Epithelial cell of esophagus (primary cell): ENCODE results near the gene CSNK2A2.

Experiments
- DNase-seq: peaks from one replicate; pipeline ENCODE4 v3.0.0; 2010; ENCODE audit warnings: low read depth
- H3K4me3 ChIP-seq: 2 replicates; pipeline ENCODE4 v1.5.1; 2011; ENCODE audit warnings: mild to moderate bottlenecking, low read length, control low read depth
- TF ChIP-seq, protein P1 (sequence below): IDR thresholded peaks from 2 replicates; pipeline ENCODE4 v1.5.1; 2011; ENCODE audit warnings: low read depth, mild to moderate bottlenecking, low read length, control low read depth, inconsistent platforms; ENCODE audit not compliant: insufficient read depth; ENCODE audit errors: missing control alignments

Gene CSNK2A2

DNA sequence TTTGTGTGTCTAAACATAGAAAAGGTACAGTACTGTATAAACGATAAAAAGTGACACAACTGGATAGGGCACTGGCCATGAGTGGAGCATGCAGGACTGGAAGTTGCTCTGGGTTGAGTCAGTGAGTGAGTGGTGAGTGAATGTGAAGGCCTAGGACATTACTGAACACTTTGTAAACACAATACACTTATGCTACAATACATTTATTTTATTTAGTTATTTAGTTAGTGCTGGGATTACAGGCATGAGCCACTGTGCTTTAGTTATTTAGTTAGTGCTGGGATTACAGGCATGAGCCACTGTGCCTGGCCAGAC lies 73.3 kb downstream of the CSNK2A2 start:
- H3K4me3 ChIP-seq = no peak overlapping the region
- TF ChIP-seq, protein P1, sequence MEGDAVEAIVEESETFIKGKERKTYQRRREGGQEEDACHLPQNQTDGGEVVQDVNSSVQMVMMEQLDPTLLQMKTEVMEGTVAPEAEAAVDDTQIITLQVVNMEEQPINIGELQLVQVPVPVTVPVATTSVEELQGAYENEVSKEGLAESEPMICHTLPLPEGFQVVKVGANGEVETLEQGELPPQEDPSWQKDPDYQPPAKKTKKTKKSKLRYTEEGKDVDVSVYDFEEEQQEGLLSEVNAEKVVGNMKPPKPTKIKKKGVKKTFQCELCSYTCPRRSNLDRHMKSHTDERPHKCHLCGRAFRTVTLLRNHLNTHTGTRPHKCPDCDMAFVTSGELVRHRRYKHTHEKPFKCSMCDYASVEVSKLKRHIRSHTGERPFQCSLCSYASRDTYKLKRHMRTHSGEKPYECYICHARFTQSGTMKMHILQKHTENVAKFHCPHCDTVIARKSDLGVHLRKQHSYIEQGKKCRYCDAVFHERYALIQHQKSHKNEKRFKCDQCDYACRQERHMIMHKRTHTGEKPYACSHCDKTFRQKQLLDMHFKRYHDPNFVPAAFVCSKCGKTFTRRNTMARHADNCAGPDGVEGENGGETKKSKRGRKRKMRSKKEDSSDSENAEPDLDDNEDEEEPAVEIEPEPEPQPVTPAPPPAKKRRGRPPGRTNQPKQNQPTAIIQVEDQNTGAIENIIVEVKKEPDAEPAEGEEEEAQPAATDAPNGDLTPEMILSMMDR = no peak
- peak; percentile 76 for DNase-seq

GRCh38 chr16:58123896-58124600 lies 73.9 kb downstream of the CSNK2A2 start:
- no peak for DNase-seq
- TF ChIP-seq, protein P1 = no peak
- no peak overlapping the region for H3K4me3 ChIP-seq

DNA sequence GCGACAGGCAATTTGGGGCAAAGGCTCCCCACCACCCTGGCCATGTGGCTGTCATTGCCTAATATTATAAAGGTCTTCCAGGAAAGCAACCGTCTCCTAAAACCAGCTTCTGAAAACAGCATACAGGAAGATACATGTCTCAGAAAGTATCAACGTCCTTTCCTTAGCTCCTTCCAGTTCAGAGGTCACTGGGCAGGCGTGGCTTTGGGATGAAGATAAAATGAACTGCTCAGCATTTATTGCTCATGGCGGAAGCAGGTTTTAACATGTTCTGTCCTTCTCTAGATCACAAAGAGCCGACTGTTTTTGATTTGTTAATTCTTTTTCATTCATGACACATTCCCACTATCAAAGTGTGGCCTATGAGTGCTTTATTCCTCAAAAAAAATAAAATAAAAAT lies 76.8 kb downstream of the CSNK2A2 start:
- no peak overlapping the region for H3K4me3 ChIP-seq
- TF ChIP-seq, protein P1 = no peak
- DNase-seq = peak; percentile 80

- no peak for DNase-seq
- H3K4me3 ChIP-seq = no peak overlapping the region
- TF ChIP-seq, protein P1 = no peak
These were observed 77.7 kb downstream of the CSNK2A2 start for GRCh38 chr16:58120234-58120633.

- H3K4me3 ChIP-seq = no peak overlapping the region
- no peak for DNase-seq
- TF ChIP-seq, protein P1 = no peak
These were observed 78.4 kb downstream of the CSNK2A2 start for GRCh38 chr16:58119509-58119845.

GRCh38 chr16:58118801-58119508 lies 79.0 kb downstream of the CSNK2A2 start:
- DNase-seq = no peak
- H3K4me3 ChIP-seq = no peak overlapping the region

More at GRCh38 chr16:58118801-58119508, 79.0 kb downstream of the CSNK2A2 start:
- TF ChIP-seq, protein P1 = no peak
